ENCODE measurements around the gene PTPRB.

- no peak for TF ChIP-seq CTCF (IDR thresholded peaks at IDR 0.05; ENCODE audit: poor library complexity)
- no peak for TF ChIP-seq EZH2 (IDR thresholded peaks at IDR 0.05; ENCODE audit: borderline replicate concordance)
- no peak for TF ChIP-seq EZH2phosphoT487 (IDR thresholded peaks at IDR 0.05; ENCODE audit: low read depth, severe bottlenecking, unreplicated experiment)
Measured at GRCh38 chr12:70549340-70550179, 87.7 kb downstream of the PTPRB start.

Measured in hepatocyte (in vitro differentiated cells).